Measurements from ENCODE around the gene EHD2. TPM values are rescaled to one million over a fixed set of nuclear protein-coding genes. Genes with fewer than 3 reads are reported as not detected.
"Not testable (repeated sequence)": the region's sequence is repeated elsewhere in the genome, so short reads cannot be mapped to it uniquely, and the experiment has no call there.

The EHD2 gene
- total RNA-seq, 6 experiments from 2014 or later, result 321 to 395 (median 334) TPM

DNA sequence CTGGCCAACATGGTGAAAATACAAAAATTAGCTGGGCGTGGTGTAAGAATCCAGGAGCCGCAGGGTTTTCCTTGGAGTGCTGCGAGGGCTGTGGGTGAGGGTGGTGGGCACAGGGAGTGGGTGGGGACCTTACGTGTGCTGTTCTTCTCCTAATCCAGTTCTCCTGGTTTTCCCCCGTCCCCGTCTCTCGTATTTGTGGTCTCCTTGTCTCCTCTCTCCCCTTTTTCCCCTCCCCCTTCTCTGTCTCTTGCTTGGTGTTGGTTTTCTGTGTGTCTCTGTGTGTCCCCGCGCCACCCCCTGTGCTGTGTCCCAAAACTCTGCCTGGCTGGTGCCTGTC is 67.0 kb downstream of the EHD2 start:
- Mint-ChIP-seq H3K4me1 (ENCODE audit: low read depth) (peaks cover 25% of the 10 kb centered on the region), H3K36me3 (ENCODE audit: low read depth) (peaks cover 31% of the 10 kb centered on the region), H3K4me3 (peak overlapping the region; percentile 95), H3K27ac (peak overlapping the region; percentile 36; the same call in 1 of the 2 replicates), H3K27me3 (ENCODE audit: insufficient read depth) (no peaks in the 10 kb centered on the region; the same call in 1 of the 2 replicates), H3K9me3 (no peaks in the 10 kb centered on the region)
- TF ChIP-seq, protein P1, sequence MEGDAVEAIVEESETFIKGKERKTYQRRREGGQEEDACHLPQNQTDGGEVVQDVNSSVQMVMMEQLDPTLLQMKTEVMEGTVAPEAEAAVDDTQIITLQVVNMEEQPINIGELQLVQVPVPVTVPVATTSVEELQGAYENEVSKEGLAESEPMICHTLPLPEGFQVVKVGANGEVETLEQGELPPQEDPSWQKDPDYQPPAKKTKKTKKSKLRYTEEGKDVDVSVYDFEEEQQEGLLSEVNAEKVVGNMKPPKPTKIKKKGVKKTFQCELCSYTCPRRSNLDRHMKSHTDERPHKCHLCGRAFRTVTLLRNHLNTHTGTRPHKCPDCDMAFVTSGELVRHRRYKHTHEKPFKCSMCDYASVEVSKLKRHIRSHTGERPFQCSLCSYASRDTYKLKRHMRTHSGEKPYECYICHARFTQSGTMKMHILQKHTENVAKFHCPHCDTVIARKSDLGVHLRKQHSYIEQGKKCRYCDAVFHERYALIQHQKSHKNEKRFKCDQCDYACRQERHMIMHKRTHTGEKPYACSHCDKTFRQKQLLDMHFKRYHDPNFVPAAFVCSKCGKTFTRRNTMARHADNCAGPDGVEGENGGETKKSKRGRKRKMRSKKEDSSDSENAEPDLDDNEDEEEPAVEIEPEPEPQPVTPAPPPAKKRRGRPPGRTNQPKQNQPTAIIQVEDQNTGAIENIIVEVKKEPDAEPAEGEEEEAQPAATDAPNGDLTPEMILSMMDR (IDR thresholded peaks at IDR 0.05), result no peak
- DNase-seq, result no peak

DNA sequence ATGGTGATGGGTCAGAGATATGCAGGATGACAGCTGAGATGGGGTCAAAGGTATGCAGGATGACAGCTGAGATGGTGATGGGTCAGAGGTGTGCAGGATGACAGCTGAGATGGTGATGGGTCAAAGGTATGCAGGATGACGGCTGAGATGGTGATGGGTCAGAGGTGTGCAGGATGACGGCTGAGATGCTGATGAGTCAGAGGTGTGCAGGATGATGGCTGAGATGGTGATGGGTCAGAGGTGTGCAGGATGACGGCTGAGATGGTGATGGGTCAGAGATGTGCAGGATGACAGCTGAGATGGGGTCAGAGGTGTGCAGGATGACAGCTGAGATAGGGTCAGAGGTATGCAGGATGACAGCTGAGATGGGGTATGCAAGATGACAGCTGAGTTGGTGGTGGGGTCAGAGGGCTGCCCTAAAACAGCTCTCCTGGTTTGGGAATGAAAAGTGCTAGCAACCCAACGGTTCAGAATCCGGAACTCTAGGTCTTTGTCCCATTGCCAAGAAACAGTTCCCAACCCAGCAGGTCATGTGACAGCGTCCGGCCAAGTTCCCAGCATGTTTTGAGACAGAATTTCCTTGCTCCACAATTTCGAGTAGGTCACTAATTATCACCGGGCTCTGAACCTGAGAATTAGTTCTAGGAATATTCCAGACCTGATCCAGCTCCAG is 68.5 kb downstream of the EHD2 start:
- no peak for DNase-seq
- H3K27me3 Mint-ChIP-seq (ENCODE audit: insufficient read depth), result no peaks in the 10 kb centered on the region; the same call in none of the 2 replicates
- no peak overlapping the region for H3K27ac Mint-ChIP-seq
- TF ChIP-seq, protein P1 (IDR thresholded peaks at IDR 0.05), result no peak
- peak overlapping the region; percentile 22; the same call in 1 of the 2 replicates for H3K4me3 Mint-ChIP-seq
- peaks cover 31% of the 10 kb centered on the region for H3K36me3 Mint-ChIP-seq (ENCODE audit: low read depth)
- H3K9me3 Mint-ChIP-seq, result no peaks in the 10 kb centered on the region
- H3K4me1 Mint-ChIP-seq (ENCODE audit: low read depth), result peaks cover 25% of the 10 kb centered on the region

DNA sequence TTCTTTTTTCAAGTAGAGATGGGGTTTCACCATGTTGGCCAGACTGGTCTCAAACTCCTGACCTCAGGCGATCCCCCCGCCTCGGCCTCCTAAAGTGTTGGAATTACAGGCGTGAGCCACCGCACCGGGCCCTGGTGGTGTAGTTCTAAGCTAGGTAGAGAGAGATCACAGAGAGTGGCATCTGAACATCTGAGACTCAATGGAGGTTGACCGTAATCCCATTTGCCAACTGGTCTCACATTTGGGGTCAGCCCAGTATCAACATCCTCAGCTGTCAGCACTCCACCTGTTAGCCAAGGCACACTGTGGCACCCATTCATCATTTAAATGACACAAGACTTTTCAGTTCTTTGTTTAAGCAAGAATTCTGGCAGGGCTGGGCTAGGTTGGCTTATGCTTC is 73.3 kb downstream of the EHD2 start:
- no peak overlapping the region for H3K27ac Mint-ChIP-seq
- peaks cover 10% of the 10 kb centered on the region for H3K4me1 Mint-ChIP-seq (ENCODE audit: low read depth)
- H3K27me3 Mint-ChIP-seq (ENCODE audit: insufficient read depth), result no peaks in the 10 kb centered on the region; the same call in none of the 2 replicates
- H3K4me3 Mint-ChIP-seq, result no peak overlapping the region
- no peaks in the 10 kb centered on the region for H3K9me3 Mint-ChIP-seq
- TF ChIP-seq, protein P1 (IDR thresholded peaks at IDR 0.05), result no peak
- DNase-seq, result no peak
- H3K36me3 Mint-ChIP-seq (ENCODE audit: low read depth), result peaks cover 30% of the 10 kb centered on the region

DNA sequence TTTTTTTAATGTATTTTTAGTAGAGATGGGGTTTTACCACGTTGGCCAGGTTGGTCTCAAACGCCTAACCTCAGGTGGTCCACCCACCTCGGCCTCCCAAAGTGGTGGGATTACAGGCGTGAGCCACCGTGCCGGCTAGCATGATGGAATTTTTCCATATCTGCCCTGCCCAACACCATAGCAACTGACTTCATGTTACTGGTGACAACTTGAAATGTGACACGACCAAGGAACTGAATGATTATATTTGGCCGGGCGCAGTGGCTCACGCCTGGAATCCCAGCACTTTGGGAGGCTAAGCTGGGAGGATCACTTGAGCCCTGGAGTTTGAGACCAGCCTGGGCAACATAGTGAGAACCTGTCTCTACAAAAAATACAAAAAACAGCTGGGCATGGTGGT is 74.1 kb downstream of the EHD2 start:
- not testable (repeated sequence) for H3K27ac Mint-ChIP-seq; H3K4me3 Mint-ChIP-seq; H3K27me3 Mint-ChIP-seq (ENCODE audit: insufficient read depth); H3K4me1 Mint-ChIP-seq (ENCODE audit: low read depth); DNase-seq; H3K9me3 Mint-ChIP-seq
- peaks cover 22% of the 10 kb centered on the region for H3K36me3 Mint-ChIP-seq (ENCODE audit: low read depth)

DNA sequence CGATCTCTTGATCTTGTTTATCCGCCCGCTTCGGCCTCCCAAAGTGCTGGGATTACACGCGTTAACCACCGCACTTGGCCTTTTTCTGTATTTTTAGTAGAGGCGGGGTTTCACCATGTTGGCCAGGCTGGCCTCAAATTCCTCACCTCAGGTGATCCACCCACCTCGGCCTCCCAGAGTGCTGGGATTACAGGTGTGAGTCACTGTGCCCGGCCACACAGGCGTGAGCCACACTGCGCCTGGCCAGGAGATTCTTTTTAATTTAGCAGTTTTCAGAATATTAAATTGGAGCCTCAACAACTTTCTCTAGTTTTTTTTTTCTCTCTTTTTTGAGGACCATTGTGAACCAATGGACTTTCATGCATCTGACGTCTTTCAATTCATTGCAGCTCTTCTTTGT is 76.6 kb downstream of the EHD2 start:
- H3K27me3 Mint-ChIP-seq (ENCODE audit: insufficient read depth); DNase-seq; H3K27ac Mint-ChIP-seq; H3K36me3 Mint-ChIP-seq (ENCODE audit: low read depth); H3K4me3 Mint-ChIP-seq; H3K4me1 Mint-ChIP-seq (ENCODE audit: low read depth); H3K9me3 Mint-ChIP-seq: not testable (repeated sequence)

DNA sequence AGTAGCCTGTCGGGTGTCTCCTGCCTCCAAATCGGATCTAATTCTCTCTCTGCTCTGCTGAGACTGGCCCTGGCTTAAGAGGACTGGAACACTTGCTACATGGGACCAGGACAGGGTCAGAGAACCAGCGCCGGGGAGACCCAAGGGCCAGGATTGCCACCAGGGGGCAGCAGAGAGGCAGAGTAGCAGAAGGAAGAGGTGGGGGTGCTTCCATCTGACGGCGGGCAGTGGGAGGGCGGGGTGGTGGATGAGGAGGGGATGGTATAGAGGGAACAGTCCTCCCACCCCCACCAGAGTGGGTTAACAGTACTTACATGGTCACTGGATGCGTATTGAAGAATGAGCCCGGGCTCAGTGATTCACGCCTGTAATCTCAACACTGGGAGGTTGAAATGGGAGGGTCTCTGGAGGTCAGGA is 77.2 kb downstream of the EHD2 start:
- peaks cover 8% of the 10 kb centered on the region for H3K36me3 Mint-ChIP-seq (ENCODE audit: low read depth)
- H3K4me3 Mint-ChIP-seq, result no peak overlapping the region
- H3K9me3 Mint-ChIP-seq, result peaks cover 7% of the 10 kb centered on the region; the same call in 1 of the 2 replicates
- H3K27ac Mint-ChIP-seq, result no peak overlapping the region
- TF ChIP-seq, protein P1 (IDR thresholded peaks at IDR 0.05), result peak; percentile 90
- no peak for DNase-seq
- peaks cover 6% of the 10 kb centered on the region; the same call in 1 of the 2 replicates for H3K4me1 Mint-ChIP-seq (ENCODE audit: low read depth)
- no peaks in the 10 kb centered on the region; the same call in 1 of the 2 replicates for H3K27me3 Mint-ChIP-seq (ENCODE audit: insufficient read depth)
